ENCODE data around the gene EN2.

DNA sequence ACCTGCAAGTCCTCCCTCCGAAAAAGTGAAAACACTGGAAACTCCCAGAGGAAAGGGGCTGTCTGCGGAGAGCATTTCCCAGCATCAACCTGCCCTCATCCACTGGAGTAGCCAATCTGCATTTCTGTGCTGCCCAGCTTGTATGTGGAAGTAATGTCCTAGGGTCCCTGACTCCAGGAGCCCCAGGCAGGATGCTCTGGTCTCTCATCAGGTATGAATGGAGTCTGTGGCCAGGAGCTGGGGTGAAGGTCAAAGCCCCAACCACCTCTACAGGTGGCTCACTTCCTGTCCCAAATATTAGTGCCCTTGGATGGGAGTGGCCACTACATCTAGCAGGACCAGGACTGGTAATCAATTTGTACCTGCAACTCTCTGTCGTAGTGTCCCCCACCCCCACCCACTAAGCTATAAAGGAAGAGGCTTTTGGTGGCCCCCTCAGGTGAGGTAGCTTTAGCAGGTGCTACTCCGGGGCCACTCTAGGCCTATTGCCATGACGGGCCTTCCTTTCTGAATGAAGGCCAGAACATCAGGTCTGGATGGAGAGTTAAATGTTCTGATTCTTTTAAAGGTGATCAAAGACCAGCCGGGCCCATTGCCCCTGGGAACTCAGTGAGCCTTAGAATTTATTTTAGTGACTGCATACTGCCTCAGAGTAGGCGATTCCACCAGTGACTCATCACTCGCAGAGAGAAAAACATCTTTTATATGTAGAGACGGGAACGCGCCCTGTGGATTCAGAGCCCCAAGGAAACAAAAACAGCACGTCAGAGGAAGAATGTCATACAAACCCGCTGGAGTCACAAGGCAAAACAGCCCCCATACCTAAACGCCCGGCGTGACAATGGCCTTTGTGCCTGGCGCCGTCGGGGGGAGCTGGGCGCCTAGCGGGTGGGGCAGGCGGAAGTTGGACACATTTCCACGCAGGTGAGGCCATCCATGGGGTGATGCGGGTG is 13.0 kb downstream of the EN2 start:
- TF ChIP-seq, protein P1, sequence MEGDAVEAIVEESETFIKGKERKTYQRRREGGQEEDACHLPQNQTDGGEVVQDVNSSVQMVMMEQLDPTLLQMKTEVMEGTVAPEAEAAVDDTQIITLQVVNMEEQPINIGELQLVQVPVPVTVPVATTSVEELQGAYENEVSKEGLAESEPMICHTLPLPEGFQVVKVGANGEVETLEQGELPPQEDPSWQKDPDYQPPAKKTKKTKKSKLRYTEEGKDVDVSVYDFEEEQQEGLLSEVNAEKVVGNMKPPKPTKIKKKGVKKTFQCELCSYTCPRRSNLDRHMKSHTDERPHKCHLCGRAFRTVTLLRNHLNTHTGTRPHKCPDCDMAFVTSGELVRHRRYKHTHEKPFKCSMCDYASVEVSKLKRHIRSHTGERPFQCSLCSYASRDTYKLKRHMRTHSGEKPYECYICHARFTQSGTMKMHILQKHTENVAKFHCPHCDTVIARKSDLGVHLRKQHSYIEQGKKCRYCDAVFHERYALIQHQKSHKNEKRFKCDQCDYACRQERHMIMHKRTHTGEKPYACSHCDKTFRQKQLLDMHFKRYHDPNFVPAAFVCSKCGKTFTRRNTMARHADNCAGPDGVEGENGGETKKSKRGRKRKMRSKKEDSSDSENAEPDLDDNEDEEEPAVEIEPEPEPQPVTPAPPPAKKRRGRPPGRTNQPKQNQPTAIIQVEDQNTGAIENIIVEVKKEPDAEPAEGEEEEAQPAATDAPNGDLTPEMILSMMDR (IDR thresholded peaks at IDR 0.05), result no peak
- no peak for TF ChIP-seq POLR2A (IDR thresholded peaks at IDR 0.05)

All from uterus (tissue), 2 donors.